KMS-11 (cell line): Measurements from ENCODE around the gene FGF12.

Experiments
- H2AFZ ChIP-seq: fragments of 200-600 bp; sonication (generic); 2 replicates; pipeline ENCODE4 v1.6.1; 2016; ENCODE audit warnings: antibody characterized with exemption, mixed run types, low read depth
- H3K27ac ChIP-seq: fragments of 200-600 bp; sonication (generic); 2 replicates; pipeline ENCODE4 v1.6.1; 2016; ENCODE audit warnings: mild to moderate bottlenecking, mixed run types
- H3K27me3 ChIP-seq: fragments of 200-600 bp; sonication (generic); 2 replicates; pipeline ENCODE4 v1.6.1; 2017; ENCODE audit warnings: mild to moderate bottlenecking, low read depth, mixed run types, moderate library complexity; ENCODE audit not compliant: insufficient read depth
- H3K36me3 ChIP-seq: fragments of 200-600 bp; sonication (generic); 2 replicates; pipeline ENCODE4 v1.6.1; 2017; ENCODE audit warnings: mild to moderate bottlenecking, mixed run types; ENCODE audit not compliant: insufficient read depth
- H3K4me1 ChIP-seq: fragments of 200-600 bp; sonication (generic); 2 replicates; pipeline ENCODE4 v1.6.1; 2016; ENCODE audit warnings: mild to moderate bottlenecking, low read depth, mixed run types; ENCODE audit not compliant: poor library complexity, severe bottlenecking
- H3K4me2 ChIP-seq: fragments of 200-600 bp; sonication (generic); 2 replicates; pipeline ENCODE4 v1.7.0; 2016; ENCODE audit warnings: mild to moderate bottlenecking, mixed run types
- H3K4me3 ChIP-seq: fragments of 200-600 bp; sonication (generic); IDR thresholded peaks from 2 replicates; pipeline ENCODE4 v1.6.1; 2017; ENCODE audit warnings: low read depth, low read length, mixed read lengths; ENCODE audit not compliant: insufficient read depth
- H3K79me2 ChIP-seq: fragments of 200-600 bp; sonication (generic); 2 replicates; pipeline ENCODE4 v1.6.1; 2016; ENCODE audit warnings: low read depth, mixed run types; ENCODE audit not compliant: insufficient read depth
- H3K9ac ChIP-seq: fragments of 200-600 bp; sonication (generic); 2 replicates; pipeline ENCODE4 v1.6.1; 2016; ENCODE audit warnings: mild to moderate bottlenecking, mixed run types
- H4K20me1 ChIP-seq: fragments of 200-600 bp; sonication (generic); 2 replicates; pipeline ENCODE4 v1.6.1; 2016; ENCODE audit warnings: mild to moderate bottlenecking, mixed run types; ENCODE audit not compliant: insufficient read depth
- TF ChIP-seq, protein P1 (sequence below): fragments of 200-600 bp; sonication (generic); conservative IDR thresholded peaks from 2 replicates; pipeline ENCODE4 v1.6.1; 2017; ENCODE audit warnings: low read depth, mild to moderate bottlenecking, antibody characterized with exemption, low read length, moderate library complexity, mixed read lengths

FGF12 gene

DNA sequence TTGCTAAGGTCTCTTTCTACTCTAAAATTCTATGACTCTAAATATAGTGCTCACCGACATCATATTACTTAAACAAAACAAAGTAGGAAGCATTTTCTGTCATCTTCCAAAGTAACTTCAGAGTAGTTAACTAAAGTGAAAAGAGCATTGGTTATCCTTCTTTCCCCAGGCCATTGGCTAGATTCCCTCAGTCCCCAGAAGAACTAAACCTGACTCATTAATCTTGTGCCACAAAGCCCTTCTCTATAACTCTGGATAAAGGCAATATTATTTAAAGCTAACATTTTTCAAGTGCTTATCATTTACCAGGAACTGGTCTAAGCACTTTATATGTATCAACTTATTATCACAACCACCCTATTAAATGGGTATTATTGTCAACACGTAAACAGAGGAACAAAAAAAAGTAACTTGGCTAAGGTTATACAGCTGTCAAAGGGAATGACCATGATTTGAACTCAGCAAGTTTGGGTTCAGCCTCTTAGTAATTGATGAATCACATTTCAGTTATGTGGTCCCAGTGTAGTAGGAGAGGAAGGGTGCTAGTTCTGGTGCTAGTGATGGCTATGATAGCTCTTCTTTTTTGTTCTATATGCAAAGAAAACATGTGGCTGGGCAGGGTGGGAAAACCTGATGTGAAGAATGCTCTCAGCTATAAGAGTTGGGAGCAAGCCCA lies 304.9 kb downstream of the FGF12 start:
- Histone ChIP-seq H3K4me3 (no peak overlapping the region), H3K4me2 (no peak overlapping the region), H3K4me1 (no peaks in the 10 kb centered on the region), H3K36me3 (no peaks in the 10 kb centered on the region), H3K27me3 (no peaks in the 10 kb centered on the region), H3K27ac (no peak overlapping the region), H3K9ac (no peak overlapping the region), H4K20me1 (no peaks in the 10 kb centered on the region), H3K79me2 (no peaks in the 10 kb centered on the region), H2AFZ (no peak overlapping the region)
- TF ChIP-seq, protein P1, sequence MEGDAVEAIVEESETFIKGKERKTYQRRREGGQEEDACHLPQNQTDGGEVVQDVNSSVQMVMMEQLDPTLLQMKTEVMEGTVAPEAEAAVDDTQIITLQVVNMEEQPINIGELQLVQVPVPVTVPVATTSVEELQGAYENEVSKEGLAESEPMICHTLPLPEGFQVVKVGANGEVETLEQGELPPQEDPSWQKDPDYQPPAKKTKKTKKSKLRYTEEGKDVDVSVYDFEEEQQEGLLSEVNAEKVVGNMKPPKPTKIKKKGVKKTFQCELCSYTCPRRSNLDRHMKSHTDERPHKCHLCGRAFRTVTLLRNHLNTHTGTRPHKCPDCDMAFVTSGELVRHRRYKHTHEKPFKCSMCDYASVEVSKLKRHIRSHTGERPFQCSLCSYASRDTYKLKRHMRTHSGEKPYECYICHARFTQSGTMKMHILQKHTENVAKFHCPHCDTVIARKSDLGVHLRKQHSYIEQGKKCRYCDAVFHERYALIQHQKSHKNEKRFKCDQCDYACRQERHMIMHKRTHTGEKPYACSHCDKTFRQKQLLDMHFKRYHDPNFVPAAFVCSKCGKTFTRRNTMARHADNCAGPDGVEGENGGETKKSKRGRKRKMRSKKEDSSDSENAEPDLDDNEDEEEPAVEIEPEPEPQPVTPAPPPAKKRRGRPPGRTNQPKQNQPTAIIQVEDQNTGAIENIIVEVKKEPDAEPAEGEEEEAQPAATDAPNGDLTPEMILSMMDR = no peak

DNA sequence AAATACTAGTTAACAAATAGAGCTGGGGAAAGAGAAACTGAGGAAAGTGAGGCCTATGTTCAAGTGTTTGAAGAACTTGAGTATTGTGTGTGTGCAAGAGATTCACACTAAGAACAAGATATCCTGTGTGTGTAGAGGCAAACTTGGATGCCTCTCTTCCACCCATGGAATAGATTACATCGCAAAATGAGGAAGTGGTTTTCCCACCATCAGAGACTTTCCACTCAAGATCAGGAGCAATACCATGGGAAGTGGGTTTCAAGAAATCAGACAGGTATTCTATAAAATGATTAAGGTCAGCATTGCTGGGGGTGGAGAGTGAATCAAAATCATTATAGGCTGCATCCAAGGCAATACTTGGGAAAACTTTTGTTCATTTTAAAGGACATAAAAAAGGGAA lies 308.0 kb downstream of the FGF12 start:
- no peaks in the 10 kb centered on the region for H3K79me2 ChIP-seq
- no peak overlapping the region for H3K4me3 ChIP-seq
- no peaks in the 10 kb centered on the region for H3K27me3 ChIP-seq
- H3K36me3 ChIP-seq = no peaks in the 10 kb centered on the region
- H4K20me1 ChIP-seq = no peaks in the 10 kb centered on the region
- H3K27ac ChIP-seq = no peak overlapping the region
- no peak overlapping the region for H3K4me2 ChIP-seq
- H2AFZ ChIP-seq = no peak overlapping the region
- TF ChIP-seq, protein P1 = no peak
- no peaks in the 10 kb centered on the region for H3K4me1 ChIP-seq
- no peak overlapping the region for H3K9ac ChIP-seq

- H3K27me3 ChIP-seq = no peaks in the 10 kb centered on the region
- no peaks in the 10 kb centered on the region for H4K20me1 ChIP-seq
- TF ChIP-seq, protein P1 = no peak
- no peak overlapping the region for H3K4me3 ChIP-seq
- no peaks in the 10 kb centered on the region for H3K4me1 ChIP-seq
- H3K4me2 ChIP-seq = no peak overlapping the region
- no peaks in the 10 kb centered on the region for H3K36me3 ChIP-seq
- H3K9ac ChIP-seq = no peak overlapping the region
- no peaks in the 10 kb centered on the region for H3K79me2 ChIP-seq
- no peak overlapping the region for H2AFZ ChIP-seq
- H3K27ac ChIP-seq = no peak overlapping the region
Observed at GRCh38 chr3:192417559-192418055, 309.7 kb downstream of the FGF12 start.

DNA sequence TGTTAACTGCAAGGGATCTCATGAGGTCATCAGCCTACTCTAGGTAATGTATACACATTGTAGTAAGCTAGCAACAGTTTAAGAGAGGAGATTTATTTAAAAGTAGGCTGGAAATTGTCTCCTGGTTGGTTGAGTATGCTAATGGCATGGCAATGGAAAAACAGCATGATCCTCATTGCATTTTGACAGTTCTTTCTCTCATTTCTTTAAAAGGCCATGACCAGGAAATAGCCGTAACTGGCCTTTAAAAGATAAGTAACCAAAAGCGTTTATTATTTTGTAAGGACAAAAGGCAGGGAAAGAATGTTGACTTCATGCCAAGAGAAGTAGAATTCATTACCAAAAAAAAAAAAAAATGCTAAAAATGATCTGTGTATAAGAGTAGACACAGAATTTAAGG lies 310.3 kb downstream of the FGF12 start:
- Histone ChIP-seq H3K4me1 (no peaks in the 10 kb centered on the region), H2AFZ (no peak overlapping the region), H3K4me2 (no peak overlapping the region), H3K79me2 (no peaks in the 10 kb centered on the region), H3K4me3 (no peak overlapping the region), H3K27me3 (no peaks in the 10 kb centered on the region), H3K27ac (no peak overlapping the region), H4K20me1 (no peaks in the 10 kb centered on the region), H3K36me3 (no peaks in the 10 kb centered on the region), H3K9ac (no peak overlapping the region)
- TF ChIP-seq, protein P1 = no peak
